ENCODE measurements around the gene CWC27.

DNA sequence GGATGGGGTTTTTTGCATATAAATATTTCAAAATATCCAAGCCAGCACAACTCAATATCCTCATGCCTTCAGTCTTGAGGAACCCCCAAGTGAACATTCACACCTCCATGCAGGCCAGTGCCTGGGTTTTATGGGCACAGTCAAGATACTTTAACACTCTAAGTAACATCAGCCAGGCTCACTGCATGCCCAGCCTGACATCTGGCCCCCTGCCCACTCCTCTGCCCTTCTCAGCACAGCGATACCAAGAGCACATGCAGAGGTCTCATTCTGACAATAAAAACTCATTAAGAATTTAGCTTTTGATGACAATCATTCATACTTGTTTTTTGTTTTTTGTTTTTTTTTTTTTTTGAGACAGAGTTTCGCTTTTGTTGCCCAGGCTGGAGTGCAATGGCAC, 250.0 kb downstream of the CWC27 start:
- TF ChIP-seq, protein P1, sequence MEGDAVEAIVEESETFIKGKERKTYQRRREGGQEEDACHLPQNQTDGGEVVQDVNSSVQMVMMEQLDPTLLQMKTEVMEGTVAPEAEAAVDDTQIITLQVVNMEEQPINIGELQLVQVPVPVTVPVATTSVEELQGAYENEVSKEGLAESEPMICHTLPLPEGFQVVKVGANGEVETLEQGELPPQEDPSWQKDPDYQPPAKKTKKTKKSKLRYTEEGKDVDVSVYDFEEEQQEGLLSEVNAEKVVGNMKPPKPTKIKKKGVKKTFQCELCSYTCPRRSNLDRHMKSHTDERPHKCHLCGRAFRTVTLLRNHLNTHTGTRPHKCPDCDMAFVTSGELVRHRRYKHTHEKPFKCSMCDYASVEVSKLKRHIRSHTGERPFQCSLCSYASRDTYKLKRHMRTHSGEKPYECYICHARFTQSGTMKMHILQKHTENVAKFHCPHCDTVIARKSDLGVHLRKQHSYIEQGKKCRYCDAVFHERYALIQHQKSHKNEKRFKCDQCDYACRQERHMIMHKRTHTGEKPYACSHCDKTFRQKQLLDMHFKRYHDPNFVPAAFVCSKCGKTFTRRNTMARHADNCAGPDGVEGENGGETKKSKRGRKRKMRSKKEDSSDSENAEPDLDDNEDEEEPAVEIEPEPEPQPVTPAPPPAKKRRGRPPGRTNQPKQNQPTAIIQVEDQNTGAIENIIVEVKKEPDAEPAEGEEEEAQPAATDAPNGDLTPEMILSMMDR (IDR thresholded peaks at IDR 0.05) = no peak
- no peak for TF ChIP-seq EZH2 (IDR thresholded peaks at IDR 0.05)
